ENCODE measurements around the gene RGS6.

The RGS6 gene

DNA sequence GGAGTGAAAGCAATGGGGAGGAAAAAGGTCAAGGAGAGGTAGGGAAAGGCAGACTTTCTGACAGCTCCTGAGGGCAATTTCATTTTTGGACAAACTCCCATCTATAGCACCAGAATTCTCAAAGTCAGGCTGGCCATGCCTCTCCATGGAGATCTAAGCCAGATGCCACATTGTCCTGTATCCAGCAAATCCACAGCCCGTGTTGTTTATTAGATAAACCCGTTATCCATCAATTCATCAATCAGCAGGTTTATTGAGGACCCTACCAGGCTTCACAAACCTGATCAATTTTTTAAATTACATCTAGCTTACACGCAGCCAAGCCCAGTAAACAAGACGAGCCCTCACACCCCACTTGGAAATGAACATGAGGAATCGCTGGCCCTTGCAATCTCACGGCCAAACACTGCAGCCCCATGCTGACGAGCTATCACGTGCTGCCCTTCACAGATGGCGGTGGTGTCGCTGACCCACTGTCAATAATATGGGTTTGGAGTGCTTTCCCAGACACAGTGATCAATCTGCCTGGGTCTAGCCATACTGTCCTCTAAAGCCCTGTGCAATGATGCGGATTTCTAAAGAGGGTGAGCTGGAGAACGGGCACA is 628.8 kb downstream of the RGS6 start:
- no peak for DNase-seq

DNA sequence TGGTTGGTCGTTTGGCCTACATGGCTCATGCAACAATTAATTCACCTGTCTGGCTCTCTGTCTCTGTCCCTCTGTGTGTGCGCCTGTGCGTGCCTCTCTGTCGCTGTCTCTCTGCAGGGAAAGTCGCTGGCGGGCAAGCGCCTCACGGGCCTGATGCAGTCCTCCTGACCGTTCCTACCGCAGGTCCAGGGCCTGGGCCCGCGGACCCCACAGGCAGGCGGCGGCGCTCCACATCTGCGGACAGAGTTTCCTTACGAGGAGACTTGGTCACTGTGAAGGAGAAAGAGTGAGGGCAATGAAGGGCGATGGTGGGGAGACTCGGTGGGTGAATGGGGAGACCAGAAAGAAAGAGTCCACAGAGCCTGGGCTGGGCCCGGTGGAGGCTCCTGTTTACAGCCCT is 630.1 kb downstream of the RGS6 start:
- DNase-seq = no peak

DNA sequence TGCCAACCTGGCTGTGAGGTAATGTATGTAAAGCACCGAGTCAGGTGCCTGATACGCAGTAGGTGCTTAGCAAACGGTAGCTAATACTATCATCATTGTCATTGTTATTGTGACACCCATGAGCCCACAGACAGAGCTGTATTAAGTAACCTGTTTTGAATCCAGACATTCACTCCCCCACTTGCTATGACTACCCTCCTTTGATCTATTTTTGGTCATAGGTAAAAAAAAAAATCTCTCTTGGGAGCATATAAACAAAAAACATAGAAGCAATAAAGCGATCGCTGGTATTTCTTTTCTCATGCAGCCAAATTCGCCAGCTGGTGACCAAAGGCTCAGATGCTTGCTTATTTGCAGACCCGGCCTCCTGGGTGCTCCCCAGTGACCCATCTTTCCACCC is 631.4 kb downstream of the RGS6 start:
- DNase-seq = no peak

DNA sequence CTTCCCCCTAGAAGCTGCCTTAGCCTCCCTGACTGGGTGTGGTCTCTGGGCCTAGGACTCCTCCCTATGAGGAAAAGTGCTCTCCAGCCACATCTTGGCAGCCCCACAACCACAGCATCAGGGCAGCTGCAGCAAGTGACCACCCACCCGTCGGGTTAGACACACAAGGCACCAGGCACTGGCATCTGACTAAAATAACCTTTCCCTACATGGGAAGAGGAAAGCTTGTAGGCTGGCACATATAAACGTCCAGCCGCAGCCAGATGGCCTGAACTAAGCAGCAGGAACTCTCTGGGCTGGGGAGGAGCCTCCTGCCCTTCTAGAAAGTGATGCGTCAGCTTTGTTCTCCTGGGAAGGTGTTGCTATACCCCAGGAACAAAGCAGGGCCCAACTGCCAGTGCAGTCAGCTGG is 632.9 kb downstream of the RGS6 start:
- DNase-seq = no peak

DNA sequence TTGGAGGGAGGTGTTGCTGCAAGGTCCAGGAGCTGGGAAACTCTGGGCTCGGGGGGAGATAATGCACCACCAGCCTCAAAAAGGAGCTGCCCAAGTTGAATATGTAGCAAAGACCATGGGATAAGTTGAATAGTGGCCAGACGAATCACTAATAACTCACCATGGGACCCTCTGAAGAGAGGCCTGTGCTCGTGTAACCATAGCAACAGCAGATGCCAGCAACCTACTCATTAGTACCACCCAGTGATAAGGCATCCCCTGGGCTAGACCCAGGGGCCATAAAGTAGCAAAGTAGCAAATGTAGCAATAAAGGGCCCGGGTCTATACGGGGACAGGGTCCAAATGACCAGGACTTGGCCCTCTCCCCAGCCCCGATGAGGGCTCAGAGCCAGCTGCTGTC is 633.7 kb downstream of the RGS6 start:
- DNase-seq = no peak

DNA sequence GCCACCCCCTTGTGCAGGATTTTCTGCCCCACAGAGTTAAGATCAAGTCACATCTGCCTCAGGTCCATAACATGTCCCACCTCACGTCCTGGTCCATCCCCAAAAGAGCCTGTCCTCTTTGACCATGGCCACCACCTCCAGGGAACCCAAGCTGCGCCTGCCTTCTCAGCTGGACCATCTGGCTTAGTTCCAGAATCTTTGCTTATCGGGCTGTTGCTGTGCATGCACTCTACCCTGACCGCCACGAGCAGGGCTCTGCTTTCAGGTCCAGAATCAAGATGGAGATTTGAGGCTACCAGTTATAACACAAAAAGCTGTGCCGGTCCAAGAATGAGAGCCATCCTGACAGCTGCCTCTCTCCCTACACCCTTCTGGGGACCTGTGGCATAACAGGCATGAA is 635.0 kb downstream of the RGS6 start:
- DNase-seq = no peak

DNA sequence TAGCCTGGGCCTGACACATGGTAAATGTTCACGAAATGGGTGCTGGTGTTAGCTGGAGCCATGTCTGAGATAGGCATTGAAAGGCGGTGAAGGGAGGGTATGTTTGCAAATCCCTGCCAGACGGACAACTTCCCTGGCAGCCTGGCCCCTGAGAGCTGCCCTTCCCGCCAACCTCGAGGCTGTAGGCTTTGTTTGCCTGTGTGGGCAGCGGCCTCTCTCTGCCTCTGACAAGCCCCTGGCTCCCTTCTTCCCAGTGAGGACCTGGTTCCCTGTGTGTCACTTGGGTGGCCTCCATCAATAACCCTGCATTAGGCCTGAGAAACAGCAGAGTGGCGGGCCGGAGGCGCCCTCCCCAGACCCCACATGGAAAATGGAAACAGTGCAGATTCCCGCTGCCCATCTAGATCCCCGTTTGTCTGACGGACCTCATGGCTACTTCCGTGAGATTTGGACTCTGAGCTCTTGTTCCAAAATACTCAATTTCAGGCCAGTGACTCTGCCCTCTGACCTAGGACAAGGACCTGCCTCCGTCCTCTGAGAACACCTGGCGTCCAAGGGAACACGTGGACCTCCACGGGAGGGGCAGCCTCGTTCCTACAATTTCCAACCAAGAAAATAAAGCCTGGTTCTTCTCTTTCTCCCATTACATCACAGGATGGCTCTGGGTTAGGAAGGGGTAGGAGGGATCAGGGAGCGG is 636.2 kb downstream of the RGS6 start:
- no peak for DNase-seq

DNA sequence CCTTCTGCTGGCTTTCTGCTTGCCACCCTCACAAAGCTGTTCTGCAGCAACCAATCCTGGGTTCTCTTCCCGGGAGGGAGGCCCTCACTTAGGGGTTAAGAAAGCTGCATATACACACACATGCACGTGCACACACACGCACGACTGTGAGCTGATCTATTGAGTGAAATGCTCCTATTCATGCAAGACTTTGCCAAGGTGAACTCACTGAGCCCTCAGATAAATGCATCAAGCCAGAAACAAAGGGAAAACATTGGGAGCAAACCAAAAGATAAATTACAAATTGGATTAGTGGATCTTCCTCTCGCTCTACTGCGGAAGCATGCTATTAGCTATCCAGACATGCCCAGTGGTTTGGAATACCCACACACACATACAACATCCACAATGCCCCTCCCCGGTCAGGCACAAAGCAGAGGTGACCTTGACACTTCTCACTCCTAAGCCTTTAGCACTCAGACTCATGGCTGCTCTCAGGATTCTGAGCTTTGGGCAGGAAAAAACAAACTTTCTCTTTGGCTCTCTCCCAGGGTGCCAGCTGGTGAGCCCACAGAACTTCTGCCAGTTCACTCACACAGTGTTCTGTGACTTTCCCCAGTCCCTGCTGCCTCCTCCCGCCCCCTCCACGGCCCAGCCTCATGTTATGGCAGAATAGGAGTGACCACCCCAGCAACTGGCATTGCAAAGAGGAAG is 641.6 kb downstream of the RGS6 start:
- no peak for DNase-seq

DNA sequence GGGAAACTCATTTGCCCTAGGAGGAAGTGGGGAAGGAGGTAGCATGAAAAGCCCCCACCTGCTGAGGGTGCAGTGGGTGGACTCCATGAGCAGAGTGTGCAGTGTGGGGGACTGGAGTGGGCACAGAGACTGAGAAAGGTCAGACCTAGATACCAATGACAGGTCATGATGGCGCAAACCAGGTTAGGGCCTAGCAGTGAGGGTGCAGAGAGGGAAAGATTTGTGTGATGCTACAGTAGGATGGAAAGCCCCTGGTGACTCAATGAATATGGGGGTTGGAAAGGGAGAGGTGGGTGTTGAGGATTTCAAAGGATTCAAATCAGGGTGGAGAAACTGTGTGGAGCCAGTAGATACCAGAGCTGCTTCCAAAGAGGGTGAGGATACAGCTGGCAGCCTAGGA is 642.5 kb downstream of the RGS6 start:
- no peak for DNase-seq

DNA sequence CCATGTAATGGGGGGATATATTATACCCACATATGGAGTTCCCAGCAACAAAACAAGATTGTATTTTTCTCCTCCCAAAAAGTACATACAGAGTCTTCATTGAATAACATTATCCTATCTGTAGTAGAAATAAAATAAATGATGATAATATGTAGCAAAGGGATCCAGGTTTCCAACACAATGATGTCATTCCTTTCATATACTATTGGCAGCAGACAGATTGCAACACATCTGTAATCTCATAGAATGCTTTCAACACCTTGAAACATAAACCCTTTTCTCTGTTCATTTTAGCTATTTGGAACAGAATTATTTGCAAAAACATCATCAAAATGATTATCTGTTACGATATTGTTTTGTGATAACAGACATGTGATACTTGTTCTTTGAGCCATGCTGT is 644.0 kb downstream of the RGS6 start:
- DNase-seq = no peak

DNA sequence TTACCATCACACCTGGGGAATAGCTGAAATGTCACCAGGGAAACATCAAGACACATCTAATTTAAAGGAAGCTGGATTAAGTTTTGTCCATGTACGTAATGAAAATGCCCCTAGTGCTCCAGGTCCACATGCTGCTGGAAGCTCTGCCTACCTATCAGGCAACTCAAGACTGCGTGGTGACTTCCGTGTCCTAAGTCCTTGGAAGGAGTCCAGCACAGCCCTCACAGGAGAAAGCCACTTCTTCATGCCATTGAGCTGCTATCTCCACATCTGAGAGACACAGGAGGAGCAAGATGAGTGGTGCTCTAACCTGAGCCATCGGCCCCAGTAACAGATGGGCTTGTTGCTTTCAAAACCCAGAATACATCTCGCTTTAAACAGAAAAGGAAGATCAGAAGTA is 645.3 kb downstream of the RGS6 start:
- no peak for DNase-seq

DNA sequence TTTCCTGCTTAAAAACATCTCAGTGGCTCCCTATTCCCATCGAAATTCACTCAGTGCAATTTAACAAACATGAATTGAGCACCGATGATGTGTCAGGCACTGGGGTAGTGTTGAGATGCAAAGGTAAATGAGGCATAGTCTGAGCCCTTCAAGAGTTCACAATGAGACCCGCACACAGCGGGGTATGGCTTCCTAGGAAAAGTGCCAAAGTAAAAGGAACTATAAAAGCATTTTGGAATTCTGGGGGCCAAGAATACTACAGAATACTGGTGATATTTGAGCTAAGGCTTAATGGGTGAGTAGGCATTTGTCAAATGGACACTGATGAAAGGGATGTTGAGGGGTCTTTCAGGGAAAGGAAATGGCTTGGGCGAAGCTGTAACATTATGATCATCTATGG is 646.3 kb downstream of the RGS6 start:
- DNase-seq = no peak

DNA sequence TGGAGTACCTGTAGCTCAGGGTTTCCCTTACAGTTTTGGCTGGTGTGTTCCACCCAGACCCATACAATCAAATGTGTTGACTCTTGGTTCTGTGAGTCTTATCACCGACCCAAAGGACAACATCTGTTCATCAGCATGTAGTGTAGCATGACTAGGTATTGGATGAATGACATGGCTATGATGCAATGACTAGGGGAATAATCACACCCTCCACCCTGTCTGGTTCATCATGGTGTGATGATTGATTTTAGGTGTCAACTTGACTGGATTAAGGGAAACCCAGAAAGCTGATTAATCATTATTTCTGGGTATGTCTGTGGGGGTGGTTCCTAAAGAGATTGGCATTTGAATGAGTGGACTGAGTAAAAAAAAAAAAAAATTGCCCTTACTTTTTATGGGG is 650.4 kb downstream of the RGS6 start:
- DNase-seq = no peak

DNA sequence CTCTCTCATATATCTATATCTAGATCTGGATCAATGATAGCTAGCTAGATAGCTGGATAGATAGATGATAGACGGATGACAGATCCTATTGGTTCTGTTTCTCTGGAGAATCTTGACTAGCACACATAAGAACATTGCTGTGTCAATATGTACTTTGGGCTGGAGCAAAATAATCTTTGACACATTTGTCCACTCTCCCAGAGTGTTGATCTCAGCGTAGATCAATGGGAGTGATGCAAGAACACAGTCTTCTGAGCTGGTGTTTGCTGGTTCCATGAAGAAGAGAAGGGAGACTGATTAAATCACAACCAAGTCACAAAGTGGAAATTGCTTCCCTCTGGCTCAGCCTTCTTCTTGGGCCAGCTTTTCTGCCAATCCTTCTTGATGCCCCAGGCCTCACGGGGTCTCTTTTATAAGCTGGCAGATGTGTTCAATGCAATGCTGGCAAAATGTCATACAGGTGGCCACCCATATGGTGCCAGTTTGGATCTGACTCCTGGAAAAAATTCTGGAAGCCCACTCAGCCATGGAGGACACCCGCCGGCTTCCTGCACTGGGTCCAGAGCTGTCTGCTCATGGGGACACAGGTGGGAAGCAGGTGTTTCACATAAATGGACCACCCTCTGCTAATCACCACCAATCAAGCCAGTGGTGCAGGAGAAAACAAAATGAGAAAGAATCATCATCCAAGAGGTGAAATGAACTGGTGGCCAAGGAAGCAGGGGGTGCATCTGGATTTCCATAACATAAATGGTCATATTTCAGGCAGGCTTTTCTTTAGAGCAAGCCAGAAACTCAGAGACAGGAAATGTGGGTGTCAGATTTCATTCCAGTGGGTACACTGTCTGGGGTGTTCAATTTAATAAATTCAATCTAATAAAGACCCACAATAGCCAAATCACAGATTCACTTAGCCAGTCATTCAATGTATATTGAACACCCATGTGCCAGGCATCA is 651.4 kb downstream of the RGS6 start:
- DNase-seq = no peak

DNA sequence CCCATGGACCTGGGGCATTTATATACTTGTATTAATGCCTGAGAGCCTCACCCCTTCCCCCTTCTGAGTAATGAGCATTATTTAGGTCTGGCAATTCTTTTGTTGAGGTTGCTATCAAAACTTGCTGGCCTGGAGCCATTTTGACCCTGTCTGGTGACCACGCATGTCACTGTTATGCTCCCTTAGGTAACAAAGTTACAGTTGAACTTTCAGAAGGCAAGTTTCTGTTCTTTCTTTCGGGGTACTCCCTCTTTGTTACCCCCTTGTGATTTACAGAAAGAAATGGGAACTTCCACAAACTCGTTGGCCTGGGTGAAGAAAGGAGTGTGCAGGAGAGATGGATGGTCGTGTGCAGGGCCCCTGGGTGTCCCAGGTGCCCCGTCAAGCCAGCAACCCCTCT is 656.3 kb downstream of the RGS6 start:
- DNase-seq = no peak

DNA sequence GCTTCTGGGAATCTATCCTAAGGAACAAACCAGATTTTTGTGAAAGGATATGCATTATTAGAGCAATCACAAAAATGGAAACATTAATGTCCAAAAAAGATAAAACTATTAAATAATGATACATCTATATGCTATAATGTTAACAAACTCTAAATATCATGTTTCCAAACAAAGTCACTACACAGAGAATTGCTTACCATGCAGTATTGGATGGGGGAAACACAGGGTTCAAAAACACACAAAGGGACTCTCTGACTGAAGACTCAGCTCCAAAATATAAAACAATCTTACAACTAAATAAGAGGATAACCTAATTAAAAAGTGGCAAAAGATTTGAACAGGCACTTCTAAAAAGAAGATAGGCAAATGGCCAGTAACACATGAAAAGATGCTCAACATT is 657.4 kb downstream of the RGS6 start:
- DNase-seq = no peak

DNA sequence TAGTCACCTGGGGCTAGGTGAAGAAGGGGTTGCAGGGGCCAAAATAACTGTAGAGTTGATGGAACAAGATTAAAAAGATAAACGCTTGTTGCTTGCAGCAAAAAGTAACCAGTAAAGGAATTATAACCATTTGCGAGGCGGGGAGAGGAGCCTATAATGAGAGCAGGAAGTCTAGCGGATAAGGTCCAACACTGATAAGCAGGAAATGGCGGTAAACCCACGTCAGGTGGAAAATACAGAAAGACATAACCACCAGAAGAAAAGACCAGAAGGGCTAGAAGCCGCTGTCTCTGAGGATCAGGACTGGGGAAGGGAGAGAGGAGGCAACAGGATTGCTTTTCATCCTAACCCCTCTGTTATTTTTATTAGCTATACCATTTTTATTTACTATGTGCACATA is 658.3 kb downstream of the RGS6 start:
- no peak for DNase-seq

DNA sequence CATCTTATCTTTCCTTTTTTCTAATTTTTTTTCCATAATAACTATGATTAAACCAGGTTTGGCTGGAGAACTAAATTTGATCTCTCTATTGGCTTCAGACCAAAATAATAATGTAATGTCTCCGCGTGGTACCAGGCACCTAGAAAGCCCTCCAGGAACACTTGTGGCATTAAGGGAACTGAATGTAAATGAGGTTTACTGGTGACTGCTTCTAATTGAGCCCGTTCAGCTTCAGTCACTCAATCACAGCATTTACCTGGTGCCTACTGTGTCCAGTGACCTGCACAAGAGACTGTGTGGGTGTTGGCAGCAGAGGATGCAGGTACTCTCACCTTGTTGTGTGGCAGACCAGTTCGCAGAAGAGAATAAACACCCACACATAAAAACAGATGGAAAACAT is 659.2 kb downstream of the RGS6 start:
- no peak for DNase-seq

DNA sequence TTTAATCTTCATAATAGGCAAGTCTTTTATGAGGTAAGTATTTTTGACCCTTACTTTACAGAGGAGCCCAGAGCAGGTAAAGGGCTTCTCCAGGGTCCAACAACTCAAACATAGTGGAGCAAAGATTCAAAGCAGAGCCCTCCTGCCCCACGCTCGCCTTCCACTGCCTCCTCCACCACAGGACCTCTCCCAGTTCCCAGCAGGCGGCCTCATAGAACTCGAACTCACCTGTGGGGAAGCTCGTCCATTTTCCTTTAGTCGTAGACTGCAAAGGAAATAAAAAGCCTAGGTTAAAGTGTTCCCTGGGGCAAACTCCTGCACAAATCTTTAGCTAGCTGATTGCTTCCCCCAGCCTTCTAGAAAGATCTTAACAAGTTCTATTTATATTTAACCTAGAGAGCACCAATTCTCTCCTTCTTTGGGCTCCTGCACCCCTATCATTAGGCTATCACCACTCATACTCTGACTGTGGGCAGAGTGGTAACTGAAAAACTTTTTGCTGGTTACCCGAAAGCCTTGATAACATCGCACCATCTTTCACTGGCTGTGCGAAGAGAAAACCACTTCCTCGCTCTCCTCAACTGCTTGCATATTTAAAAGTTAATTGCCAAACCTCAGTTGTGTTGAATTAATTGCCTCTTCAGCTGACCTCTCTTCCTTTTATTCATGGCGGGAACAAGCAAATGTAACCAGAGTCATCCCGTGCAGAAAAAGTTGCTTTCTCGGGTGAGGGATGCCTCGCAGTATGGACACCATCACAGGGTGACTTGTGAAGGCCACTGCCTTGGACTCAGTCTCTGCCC is 662.1 kb downstream of the RGS6 start:
- DNase-seq = no peak

DNA sequence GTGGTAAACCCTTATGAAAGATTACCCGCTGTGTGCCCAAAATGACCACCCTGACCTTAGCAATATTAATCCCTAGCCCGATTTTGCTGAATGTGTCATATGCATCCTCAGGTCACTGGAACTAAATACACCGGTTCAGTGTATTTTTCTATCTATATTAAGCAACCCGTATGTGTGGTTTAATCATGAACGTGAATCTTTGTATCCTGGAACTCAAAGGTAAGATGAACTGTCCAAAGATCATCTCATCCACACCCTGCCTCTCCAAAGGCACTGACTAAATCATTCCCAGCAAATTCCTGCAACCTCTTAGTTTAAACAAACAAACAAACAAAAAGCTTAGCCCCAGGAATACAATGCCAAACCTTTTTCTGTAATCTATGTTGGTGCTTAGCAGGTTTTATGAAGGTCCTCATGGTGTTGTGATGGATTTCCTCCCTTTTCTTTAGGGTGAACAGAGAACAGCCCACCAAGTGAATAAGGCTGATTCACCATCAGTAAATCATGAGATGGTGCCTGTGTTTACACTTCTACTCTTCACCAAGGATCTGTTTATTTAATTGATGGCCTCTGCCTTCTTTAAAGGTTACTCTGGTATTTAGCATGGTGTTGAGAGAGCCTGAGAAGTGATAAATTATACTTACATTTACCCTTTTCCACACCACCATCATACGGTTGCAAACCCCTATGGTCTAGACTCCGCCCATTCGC is 663.1 kb downstream of the RGS6 start:
- DNase-seq = no peak

Data from bone marrow (tissue), 2 donors.